ENCODE results near the gene PLPP1. TPM values are rescaled to one million over a fixed set of nuclear protein-coding genes. Genes with fewer than 3 reads are reported as not detected.

PLPP1 gene
- total RNA-seq, 2 donors from 2014 or later = 29.0 to 100 TPM

GRCh38 chr5:55511010-55511409 lies 23.8 kb downstream of the PLPP1 start:
- TF ChIP-seq CTCF (conservative IDR thresholded peaks at IDR 0.05) = no peak
- Histone ChIP-seq H3K27me3 (ENCODE audit: control insufficient read depth, insufficient read depth, low read length, poor library complexity, severe bottlenecking) (no peaks in the 10 kb centered on the region), H3K4me3 (ENCODE audit: low read length) (no peak overlapping the region), H3K9me3 (ENCODE audit: control insufficient read depth, low read length) (no peaks in the 10 kb centered on the region), H3K36me3 (ENCODE audit: control insufficient read depth, insufficient read depth, low read length) (no peaks in the 10 kb centered on the region), H3K9ac (ENCODE audit: extremely low read depth, low read length, poor library complexity, severe bottlenecking) (no peak overlapping the region), H3K27ac (ENCODE audit: low read depth, low read length) (no peak overlapping the region), H3K4me1 (ENCODE audit: control insufficient read depth, insufficient read depth, low read length) (no peaks in the 10 kb centered on the region)
- H3K27ac Mint-ChIP-seq = no peak overlapping the region
- H3K36me3 Mint-ChIP-seq (ENCODE audit: low read depth) = peaks cover 19% of the 10 kb centered on the region
- 91% methylated on average over 1 of the region's 1 CpG; no CpG with 5 or more reads in 1 of the 2 experiments for WGBS, 2 experiments (ENCODE audit: insufficient coverage in 1 of 2, insufficient read length in 1 of 2)
- H3K9me3 Mint-ChIP-seq = no peaks in the 10 kb centered on the region
- H3K4me1 Mint-ChIP-seq = peaks cover 18% of the 10 kb centered on the region
- no peaks in the 10 kb centered on the region for H3K27me3 Mint-ChIP-seq (ENCODE audit: insufficient read depth)
- no peak overlapping the region for H3K4me3 Mint-ChIP-seq
- DNase-seq = no peak

GRCh38 chr5:55510523-55510880 lies 24.3 kb downstream of the PLPP1 start:
- Mint-ChIP-seq H3K27me3 (ENCODE audit: insufficient read depth) (no peaks in the 10 kb centered on the region), H3K36me3 (ENCODE audit: low read depth) (peaks cover 15% of the 10 kb centered on the region), H3K9me3 (no peaks in the 10 kb centered on the region), H3K4me3 (no peak overlapping the region), H3K4me1 (peaks cover 14% of the 10 kb centered on the region), H3K27ac (no peak overlapping the region)
- TF ChIP-seq CTCF (conservative IDR thresholded peaks at IDR 0.05) = no peak
- Histone ChIP-seq H3K27me3 (ENCODE audit: control insufficient read depth, insufficient read depth, low read length, poor library complexity, severe bottlenecking) (no peaks in the 10 kb centered on the region), H3K9ac (ENCODE audit: extremely low read depth, low read length, poor library complexity, severe bottlenecking) (no peak overlapping the region), H3K36me3 (ENCODE audit: control insufficient read depth, insufficient read depth, low read length) (no peaks in the 10 kb centered on the region), H3K4me1 (ENCODE audit: control insufficient read depth, insufficient read depth, low read length) (no peaks in the 10 kb centered on the region), H3K4me3 (ENCODE audit: low read length) (no peak overlapping the region), H3K27ac (ENCODE audit: low read depth, low read length) (no peak overlapping the region), H3K9me3 (ENCODE audit: control insufficient read depth, low read length) (no peaks in the 10 kb centered on the region)
- no peak for DNase-seq

- Histone ChIP-seq H3K4me3 (ENCODE audit: low read length) (no peak overlapping the region), H3K4me1 (ENCODE audit: control insufficient read depth, insufficient read depth, low read length) (no peaks in the 10 kb centered on the region), H3K27ac (ENCODE audit: low read depth, low read length) (no peak overlapping the region), H3K9me3 (ENCODE audit: control insufficient read depth, low read length) (no peaks in the 10 kb centered on the region), H3K27me3 (ENCODE audit: control insufficient read depth, insufficient read depth, low read length, poor library complexity, severe bottlenecking) (no peaks in the 10 kb centered on the region), H3K36me3 (ENCODE audit: control insufficient read depth, insufficient read depth, low read length) (no peaks in the 10 kb centered on the region), H3K9ac (ENCODE audit: extremely low read depth, low read length, poor library complexity, severe bottlenecking) (no peak overlapping the region)
- no peak for DNase-seq
- WGBS, 2 experiments (ENCODE audit: insufficient coverage in 1 of 2, insufficient read length in 1 of 2) = 90 to 92% methylated on average over 2 to 4 of the region's 5 CpGs
- TF ChIP-seq CTCF (conservative IDR thresholded peaks at IDR 0.05) = no peak
- H3K27ac Mint-ChIP-seq = no peak overlapping the region
- peaks cover 12% of the 10 kb centered on the region for H3K4me1 Mint-ChIP-seq
- peaks cover 21% of the 10 kb centered on the region for H3K36me3 Mint-ChIP-seq (ENCODE audit: low read depth)
- H3K27me3 Mint-ChIP-seq (ENCODE audit: insufficient read depth) = no peaks in the 10 kb centered on the region
- H3K9me3 Mint-ChIP-seq = no peaks in the 10 kb centered on the region
- no peak overlapping the region for H3K4me3 Mint-ChIP-seq
Measured at GRCh38 chr5:55509796-55510522, 24.8 kb downstream of the PLPP1 start.
